Keratinocyte (primary cell): ENCODE data around the gene TNFRSF25. TPM values are rescaled to one million over a fixed set of nuclear protein-coding genes. Genes with fewer than 3 reads are reported as not detected.

ENCODE experiments used
- DNase-seq: peaks from one replicate; pipeline ENCODE4 v3.0.0-alpha.2; 2011; ENCODE audit warnings: low read depth, missing footprints, low spot score
- FAIRE-seq: peaks from 2 replicates; lab custom pipeline; 2011; peaks lifted over from hg19 to GRCh38; lab: Jason Lieb, UNC
- H2AFZ ChIP-seq: 2 replicates; pipeline ENCODE4 v1.6.0; 2012; ENCODE audit warnings: low read length, control low read depth, inconsistent platforms; ENCODE audit not compliant: control insufficient read depth
- H3K27ac ChIP-seq: 2 replicates; pipeline ENCODE4 v1.5.1; 2011; ENCODE audit warnings: low read length; ENCODE audit not compliant: control insufficient read depth, insufficient read depth
- H3K27me3 ChIP-seq: 3 replicates; pipeline ENCODE4 v1.6.0; 2011; ENCODE audit warnings: low read length; ENCODE audit not compliant: control insufficient read depth, insufficient read depth; ENCODE audit errors: extremely low read depth
- H3K36me3 ChIP-seq, 2 experiments: 2 replicates in 1 of 2; 3 replicates in 1 of 2; pipeline ENCODE4 v1.5.1; 2011; ENCODE audit warnings: low read length in 2 of 2, mild to moderate bottlenecking in 1 of 2; ENCODE audit not compliant: control insufficient read depth in 2 of 2, insufficient read depth in 2 of 2; ENCODE audit errors: extremely low read depth in 1 of 2
- H3K4me1 ChIP-seq: 3 replicates; pipeline ENCODE4 v1.5.1; 2011; ENCODE audit warnings: low read length; ENCODE audit not compliant: control insufficient read depth, insufficient read depth; ENCODE audit errors: extremely low read depth
- H3K4me2 ChIP-seq: 3 replicates; pipeline ENCODE4 v1.6.0; 2011; ENCODE audit warnings: low read depth, low read length; ENCODE audit not compliant: control insufficient read depth, insufficient read depth; ENCODE audit errors: extremely low read depth
- H3K4me3 ChIP-seq, 3 experiments: fragments of 200-600 bp in 1 of 3; sonication (generic) in 1 of 3; 2 replicates in 2 of 3; 3 replicates in 1 of 3; pipeline ENCODE4 v1.5.1; 2011 to 2016; ENCODE audit warnings: low read length in 3 of 3, mild to moderate bottlenecking in 3 of 3, control low read depth in 2 of 3, inconsistent platforms in 1 of 3, low read depth in 1 of 3, mixed read lengths in 1 of 3, mixed run types in 1 of 3, moderate library complexity in 1 of 3; ENCODE audit not compliant: control insufficient read depth in 2 of 3, insufficient read depth in 2 of 3; ENCODE audit errors: extremely low read depth in 1 of 3
- H3K79me2 ChIP-seq: 2 replicates; pipeline ENCODE4 v1.6.0; 2012; ENCODE audit warnings: low read length; ENCODE audit not compliant: control insufficient read depth, insufficient read depth
- H3K9ac ChIP-seq: 3 replicates; pipeline ENCODE4 v1.6.0; 2011; ENCODE audit warnings: low read length; ENCODE audit not compliant: control insufficient read depth, insufficient read depth; ENCODE audit errors: extremely low read depth
- H3K9me1 ChIP-seq: 3 replicates; pipeline ENCODE4 v1.6.0; 2011; ENCODE audit warnings: low read length; ENCODE audit not compliant: control insufficient read depth, insufficient read depth; ENCODE audit errors: extremely low read depth
- H3K9me3 ChIP-seq: 2 replicates; pipeline ENCODE4 v1.5.1; 2012; ENCODE audit warnings: low read depth, low read length; ENCODE audit not compliant: control insufficient read depth
- H4K20me1 ChIP-seq: 3 replicates; pipeline ENCODE4 v1.6.0; 2011; ENCODE audit warnings: low read length; ENCODE audit not compliant: control insufficient read depth, insufficient read depth; ENCODE audit errors: extremely low read depth
- CTCF ChIP-seq, 3 experiments: IDR thresholded peaks in 1 of 3; conservative IDR thresholded peaks in 1 of 3; optimal IDR thresholded peaks in 1 of 3; 2 replicates in 2 of 3; 3 replicates in 1 of 3; pipeline versions ENCODE3 to v1.5.1; 2011; ENCODE audit warnings: low read length in 3 of 3, mild to moderate bottlenecking in 3 of 3, moderate library complexity in 2 of 3, control low read depth in 1 of 3, inconsistent platforms in 1 of 3; ENCODE audit not compliant: insufficient read depth in 2 of 3; ENCODE audit errors: extremely low read depth in 1 of 3
- EZH2 ChIP-seq: IDR thresholded peaks from one replicate; pipeline ENCODE4 v1.6.1; 2012; ENCODE audit warnings: inconsistent platforms, mild to moderate bottlenecking, low read length, moderate library complexity
- dilution Hi-C: fragments of 300-500 bp; cut with MboI; formaldehyde crosslinking; loops from one replicate; pipeline ENCODE4 v1.7.0; 2020; ENCODE audit warnings: low sequenced_read_pairs; ENCODE audit not compliant: extremely low pct_ligation_motif_present
- polyA plus RNA-seq, 5 experiments: library from polyadenylated mRNA; depleted of rRNA in 3 of 5; stranded (reverse) in 3 of 5; stranded (forward) in 1 of 5; unstranded in 1 of 5; fragments of >200 nt; gene quantifications; 1 replicate in 1 of 5; 2 replicates in 3 of 5; 3 replicates in 1 of 5; pipeline versions ENCODE4 v1.2.1 to v1.2.3, GENCODE V29; 2011 to 2012; ENCODE audit warnings: missing spikeins in 2 of 5, low read depth in 1 of 5, low replicate concordance in 1 of 5

Gene TNFRSF25
- polyA plus RNA-seq, 1 donor (not counting 4 experiments of a cell fraction or from before 2014, with no cell fraction given): 12.4 TPM

GRCh38 chr1:6414881-6415626 lies 50.9 kb downstream of the TNFRSF25 start:
- Histone ChIP-seq H4K20me1 (no peaks in the 10 kb centered on the region), H3K27me3 (no peaks in the 10 kb centered on the region), H2AFZ (no peak overlapping the region), H3K4me3 (peak overlapping the region in 1 of 3 experiments; percentile 50), H3K36me3 (no peaks in the 10 kb centered on the region), H3K9ac (peak overlapping the region; percentile 80), H3K27ac (peak overlapping the region; percentile 96), H3K79me2 (peaks cover 16% of the 10 kb centered on the region), H3K9me3 (no peaks in the 10 kb centered on the region), H3K9me1 (no peaks in the 10 kb centered on the region), H3K4me1 (peaks cover 48% of the 10 kb centered on the region), H3K4me2 (peak overlapping the region; percentile 81)
- FAIRE-seq (peak; percentile 48), DNase-seq (no peak)
- TF ChIP-seq CTCF (optimal IDR thresholded peaks at IDR 0.05 in 1 of 3, IDR thresholded peaks at IDR 0.05 in 1 of 3, conservative IDR thresholded peaks at IDR 0.05 in 1 of 3; ENCODE audit: extremely low read depth in 1 of 3, insufficient read depth in 2 of 3, low read length in 3 of 3): no peak
- no peak for TF ChIP-seq EZH2
- dilution Hi-C loops: no loop called here

GRCh38 chr1:6414443-6414844 lies 51.5 kb downstream of the TNFRSF25 start:
- Histone ChIP-seq H3K9me1 (no peaks in the 10 kb centered on the region), H3K9ac (peak overlapping the region; percentile 80), H3K4me3 (peak overlapping the region in 1 of 3 experiments; percentile 50), H3K9me3 (no peaks in the 10 kb centered on the region), H3K4me2 (peak overlapping the region; percentile 81), H3K27ac (peak overlapping the region; percentile 96), H3K27me3 (no peaks in the 10 kb centered on the region), H2AFZ (peak overlapping the region; percentile 59), H4K20me1 (no peaks in the 10 kb centered on the region), H3K4me1 (peaks cover 47% of the 10 kb centered on the region), H3K79me2 (peaks cover 16% of the 10 kb centered on the region), H3K36me3 (no peaks in the 10 kb centered on the region)
- dilution Hi-C loops: no loop called here
- no peak for TF ChIP-seq EZH2
- peak; percentile 78 to 93 (median 86) for TF ChIP-seq CTCF (optimal IDR thresholded peaks at IDR 0.05 in 1 of 3, IDR thresholded peaks at IDR 0.05 in 1 of 3, conservative IDR thresholded peaks at IDR 0.05 in 1 of 3; ENCODE audit: extremely low read depth in 1 of 3, insufficient read depth in 2 of 3, low read length in 3 of 3)
- DNase-seq (peak; percentile 99), FAIRE-seq (peak; percentile 95)
